ENCODE results near the gene NRGN. TPM values are rescaled to one million over a fixed set of nuclear protein-coding genes. Genes with fewer than 3 reads are reported as not detected.

The NRGN gene
- total and polyA plus RNA-seq, 2 of the 8 experiments (the other 6 are each of a cell fraction or from before 2014, with no cell fraction given) = 0.60 to 1.0 TPM

DNA sequence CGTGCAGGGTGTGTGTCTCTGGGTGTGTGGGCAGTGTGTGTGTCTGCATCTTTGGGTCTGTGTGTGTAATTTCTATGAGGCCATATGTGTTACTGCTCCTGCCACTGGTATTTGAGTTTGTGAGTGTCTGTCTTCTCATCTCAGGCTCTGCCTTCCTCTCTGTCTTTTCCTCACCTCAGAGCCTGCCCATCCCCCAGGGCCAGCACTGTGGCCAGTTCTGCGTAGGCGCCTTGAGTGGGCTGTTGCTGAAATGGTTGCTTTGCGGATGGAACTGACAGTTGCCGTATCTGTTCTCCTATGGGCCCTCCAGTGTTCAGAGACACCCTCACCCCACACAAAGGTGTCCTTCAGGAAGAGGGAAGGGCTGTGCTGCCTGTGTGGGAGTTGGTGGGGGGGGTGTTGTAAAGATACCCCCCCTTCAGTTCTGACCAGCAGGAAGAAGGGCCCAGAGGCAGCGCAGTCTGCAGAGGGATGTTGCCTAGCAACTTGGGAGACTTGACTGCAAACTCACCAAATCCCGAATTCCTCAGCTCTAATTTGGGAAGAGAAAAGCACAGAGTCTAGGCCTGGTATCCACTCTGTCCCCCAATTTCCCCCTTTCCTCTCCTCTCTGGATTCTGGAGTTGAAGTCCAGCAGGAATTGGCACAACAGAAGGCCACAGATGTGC lies 2.0 kb upstream of the NRGN start (continued):
- no peak for TF ChIP-seq TCF12 (IDR thresholded peaks at IDR 0.05; ENCODE audit: low read depth, low read length)
